HTR-8/SVneo (cell line): ENCODE data around the gene DICER1.
"Not testable (repeated sequence)": the region's sequence is repeated elsewhere in the genome, so short reads cannot be mapped to it uniquely, and the experiment has no call there.

Source experiments
- DNase-seq: peaks from one replicate; pipeline ENCODE4 v3.0.0; 2011; ENCODE audit warnings: low spot score, mixed read lengths; ENCODE audit not compliant: insufficient read length
- FAIRE-seq: peaks from 2 replicates; lab custom pipeline; 2011; peaks lifted over from hg19 to GRCh38; lab: Jason Lieb, UNC

DICER1 gene

GRCh38 chr14:95150910-95151309, 6.4 kb downstream of the DICER1 start:
- FAIRE-seq: no peak
- no peak for DNase-seq

- FAIRE-seq (no peak), DNase-seq (no peak)
Measured at GRCh38 chr14:95149441-95149840, 7.9 kb downstream of the DICER1 start.

- DNase-seq: no peak
- no peak for FAIRE-seq
Measured at GRCh38 chr14:95147597-95147996, 9.7 kb downstream of the DICER1 start.

- DNase-seq (no peak), FAIRE-seq (no peak)
Measured at GRCh38 chr14:95146079-95146771, 11.1 kb downstream of the DICER1 start.

GRCh38 chr14:95144849-95145248, 12.5 kb downstream of the DICER1 start:
- no peak for DNase-seq
- FAIRE-seq: no peak

GRCh38 chr14:95143808-95144620, 13.3 kb downstream of the DICER1 start:
- no peak for FAIRE-seq
- no peak for DNase-seq

- FAIRE-seq (no peak), DNase-seq (no peak)
Measured at GRCh38 chr14:95142208-95142607, 15.1 kb downstream of the DICER1 start.

- no peak for FAIRE-seq
Measured at GRCh38 chr14:95141684-95142083, 15.6 kb downstream of the DICER1 start.

GRCh38 chr14:95140060-95140858, 17.1 kb downstream of the DICER1 start:
- DNase-seq (no peak), FAIRE-seq (no peak)

More at GRCh38 chr14:95141684-95142083, 15.6 kb downstream of the DICER1 start:
- no peak for DNase-seq

GRCh38 chr14:95138876-95139275, 18.5 kb downstream of the DICER1 start:
- FAIRE-seq (no peak), DNase-seq (no peak)

GRCh38 chr14:95138455-95138854, 18.9 kb downstream of the DICER1 start:
- FAIRE-seq, DNase-seq: not testable (repeated sequence)

- DNase-seq: no peak
- no peak for FAIRE-seq
Measured at GRCh38 chr14:95137804-95138167, 19.5 kb downstream of the DICER1 start.

- DNase-seq (no peak), FAIRE-seq (no peak)
Measured at GRCh38 chr14:95137164-95137803, 20.0 kb downstream of the DICER1 start.

- FAIRE-seq (no peak), DNase-seq (no peak)
Measured at GRCh38 chr14:95136631-95137030, 20.7 kb downstream of the DICER1 start.

- DNase-seq (no peak), FAIRE-seq (no peak)
Measured at GRCh38 chr14:95134304-95134933, 22.9 kb downstream of the DICER1 start.

GRCh38 chr14:95133282-95133681, 24.0 kb downstream of the DICER1 start:
- FAIRE-seq: no peak
- DNase-seq: no peak

GRCh38 chr14:95132760-95133159, 24.6 kb downstream of the DICER1 start:
- no peak for FAIRE-seq

GRCh38 chr14:95130549-95130948, 26.8 kb downstream of the DICER1 start:
- DNase-seq (no peak), FAIRE-seq (no peak)

More at GRCh38 chr14:95132760-95133159, 24.6 kb downstream of the DICER1 start:
- DNase-seq: no peak

- FAIRE-seq (no peak), DNase-seq (no peak)
Measured at GRCh38 chr14:95128140-95128539, 29.2 kb downstream of the DICER1 start.

GRCh38 chr14:95127531-95127911, 29.8 kb downstream of the DICER1 start:
- DNase-seq (no peak), FAIRE-seq (no peak)
